Kidney capillary endothelial cell (primary cell): ENCODE results near the gene TNNI3.
A peak's percentile ranks its signal among the peaks of the same experiment; 100 is the strongest.
"Not testable (repeated sequence)": the region's sequence is repeated elsewhere in the genome, so short reads cannot be mapped to it uniquely, and the experiment has no call there.

Experiments
- DNase-seq: peaks from one replicate; pipeline ENCODE4 v3.0.0-alpha.2; 2018; ENCODE audit warnings: low spot score

Gene TNNI3

GRCh38 chr19:55157064-55157908 is at the start of gene TNNI3:
Gene TNNI3 (minus strand): TSS chr19:55157732. CDS start chr19:55157589, 143 bp downstream.
- no peak for DNase-seq

- DNase-seq: peak; percentile 73
These were observed 49.4 kb upstream of the TNNI3 start for GRCh38 chr19:55206664-55207500.

GRCh38 chr19:55202199-55202598 is 44.7 kb upstream of the TNNI3 start:
- not testable (repeated sequence) for DNase-seq

- DNase-seq: no peak
These were observed 42.2 kb upstream of the TNNI3 start for GRCh38 chr19:55199620-55200204.

DNA sequence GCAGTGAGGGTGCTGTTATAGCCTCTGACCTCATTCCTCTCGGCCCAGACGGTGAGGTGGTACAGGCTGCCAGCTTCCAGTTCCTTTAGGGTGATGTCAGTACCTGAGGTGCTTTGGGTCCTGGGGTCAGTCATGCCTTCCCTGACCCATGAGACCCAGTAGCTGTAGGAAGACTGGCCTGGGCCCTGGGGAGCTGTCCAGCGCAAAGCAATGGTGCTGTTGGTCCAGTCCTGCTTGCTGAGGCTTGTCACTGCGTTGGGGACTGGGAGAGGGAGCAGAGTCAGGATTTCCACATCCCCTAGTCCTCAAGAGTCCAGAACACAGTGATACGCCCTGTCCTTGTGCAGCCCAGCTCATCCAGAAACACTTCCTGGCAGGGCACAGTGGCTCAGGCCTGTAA is 41.1 kb upstream of the TNNI3 start:
- no peak for DNase-seq

GRCh38 chr19:55197528-55197927 is 40.0 kb upstream of the TNNI3 start:
- DNase-seq: no peak

DNA sequence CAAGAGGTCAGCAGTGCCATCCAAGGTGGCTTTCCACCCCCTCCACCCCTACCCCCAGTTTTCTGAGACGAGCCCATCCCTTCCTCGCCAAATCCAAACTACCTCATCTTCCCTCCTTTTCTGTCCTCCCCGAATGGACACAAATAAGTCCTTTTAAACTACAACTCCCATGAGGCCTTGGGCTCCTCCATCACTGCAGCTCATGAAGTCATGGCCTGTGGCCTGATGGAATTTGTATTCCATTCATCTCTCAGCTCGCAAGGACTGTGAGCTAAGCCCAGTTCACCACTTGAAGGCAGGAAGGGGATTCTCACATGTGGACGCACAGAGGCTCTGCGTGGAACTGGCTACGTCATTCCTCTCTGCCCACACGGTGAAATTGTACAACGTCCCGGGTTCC is 39.3 kb upstream of the TNNI3 start:
- DNase-seq: no peak

- no peak for DNase-seq
These were observed 35.9 kb upstream of the TNNI3 start for GRCh38 chr19:55193481-55193880.

DNA sequence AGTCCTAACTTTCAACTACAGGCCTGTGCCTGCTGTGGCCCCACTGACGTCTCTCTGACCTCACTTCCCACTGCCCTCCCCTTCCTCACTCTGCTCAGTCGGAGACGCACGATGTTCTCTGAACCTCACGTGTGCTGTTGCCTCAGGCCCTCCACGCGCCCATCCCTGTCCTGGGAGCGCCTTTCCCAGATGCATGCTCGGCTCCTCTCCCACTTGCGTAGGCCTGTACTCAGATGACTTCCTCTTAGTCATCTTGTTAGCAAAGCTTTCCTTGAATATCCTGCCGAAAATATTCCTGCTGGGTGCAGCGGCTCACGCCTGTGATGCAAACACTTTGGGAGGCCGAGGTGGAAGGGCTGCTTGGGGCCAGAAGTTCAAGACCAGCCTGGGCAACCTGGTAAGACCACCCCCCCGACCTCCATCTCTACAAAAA is 31.9 kb upstream of the TNNI3 start:
- DNase-seq: peak; percentile 92

DNA sequence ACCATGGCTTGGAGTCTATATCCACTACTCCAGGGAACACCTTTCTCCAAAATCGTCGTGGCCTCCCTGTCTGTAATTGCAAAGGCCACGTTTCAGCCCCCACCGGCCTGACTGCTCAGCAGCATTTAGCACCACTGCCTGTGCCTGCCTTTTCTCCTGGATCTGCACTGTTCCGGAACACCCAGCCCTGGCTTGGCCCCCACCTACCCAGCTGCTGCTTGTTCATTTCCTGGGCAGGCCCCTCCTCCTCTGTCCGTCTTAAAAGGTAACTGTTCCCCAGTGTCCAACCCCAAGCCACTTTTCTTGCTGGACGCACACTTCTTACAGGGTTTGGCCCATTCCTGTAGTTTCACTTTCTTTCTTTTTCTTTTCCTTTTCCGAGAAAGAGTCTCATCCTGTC is 31.1 kb upstream of the TNNI3 start:
- no peak for DNase-seq

DNA sequence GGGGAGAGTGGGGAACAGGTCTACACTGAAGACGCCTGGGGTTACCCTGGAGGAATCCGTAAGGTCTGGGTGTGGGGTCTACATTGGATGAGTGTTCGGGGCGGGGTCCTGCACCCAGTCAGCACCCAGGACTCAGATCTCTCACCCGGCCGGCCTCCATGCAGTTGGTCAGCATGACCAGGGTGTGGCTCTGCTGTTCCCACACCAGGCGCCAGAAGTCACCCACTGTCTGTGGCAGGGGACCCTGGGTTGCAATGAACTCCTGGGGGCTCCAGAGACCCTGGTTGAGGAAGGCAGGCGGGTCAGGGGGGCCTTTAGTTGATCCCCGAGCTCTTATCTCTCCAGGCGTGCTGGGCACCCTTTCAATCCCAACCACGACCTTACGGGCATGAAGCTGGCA is 28.5 kb upstream of the TNNI3 start:
- DNase-seq: no peak

- DNase-seq: no peak
These were observed 24.2 kb upstream of the TNNI3 start for GRCh38 chr19:55181740-55182139.

- no peak for DNase-seq
These were observed 22.3 kb upstream of the TNNI3 start, which contains the start of gene SYT5 for GRCh38 chr19:55179606-55180484. Gene SYT5 (minus strand): TSS chr19:55180289. CDS start chr19:55179041, 1,248 bp downstream.

- peak; percentile 62 for DNase-seq
These were observed 21.5 kb upstream of the TNNI3 start for GRCh38 chr19:55178781-55179599.

DNA sequence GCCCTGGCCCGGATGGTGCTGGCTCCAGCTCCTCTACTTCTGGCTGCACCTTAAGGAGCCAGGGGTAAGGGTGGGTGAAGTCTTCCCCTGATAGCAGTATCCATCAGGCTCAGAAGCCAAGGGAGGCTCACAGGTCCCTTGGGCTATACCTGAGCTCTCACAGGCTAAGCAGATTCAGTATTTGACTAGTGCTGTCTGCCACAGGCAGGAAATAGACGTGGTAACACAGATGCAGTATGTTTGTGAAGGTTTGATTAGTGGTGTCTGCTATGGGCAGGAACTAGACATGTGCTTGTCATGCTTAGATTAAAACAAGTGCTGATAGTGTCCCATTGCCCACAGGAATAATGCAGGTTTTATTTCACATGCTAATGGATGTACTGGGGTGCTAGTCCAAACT is 18.5 kb upstream of the TNNI3 start:
- no peak for DNase-seq

GRCh38 chr19:55175117-55175867 is 17.8 kb upstream of the TNNI3 start:
- DNase-seq: no peak

DNA sequence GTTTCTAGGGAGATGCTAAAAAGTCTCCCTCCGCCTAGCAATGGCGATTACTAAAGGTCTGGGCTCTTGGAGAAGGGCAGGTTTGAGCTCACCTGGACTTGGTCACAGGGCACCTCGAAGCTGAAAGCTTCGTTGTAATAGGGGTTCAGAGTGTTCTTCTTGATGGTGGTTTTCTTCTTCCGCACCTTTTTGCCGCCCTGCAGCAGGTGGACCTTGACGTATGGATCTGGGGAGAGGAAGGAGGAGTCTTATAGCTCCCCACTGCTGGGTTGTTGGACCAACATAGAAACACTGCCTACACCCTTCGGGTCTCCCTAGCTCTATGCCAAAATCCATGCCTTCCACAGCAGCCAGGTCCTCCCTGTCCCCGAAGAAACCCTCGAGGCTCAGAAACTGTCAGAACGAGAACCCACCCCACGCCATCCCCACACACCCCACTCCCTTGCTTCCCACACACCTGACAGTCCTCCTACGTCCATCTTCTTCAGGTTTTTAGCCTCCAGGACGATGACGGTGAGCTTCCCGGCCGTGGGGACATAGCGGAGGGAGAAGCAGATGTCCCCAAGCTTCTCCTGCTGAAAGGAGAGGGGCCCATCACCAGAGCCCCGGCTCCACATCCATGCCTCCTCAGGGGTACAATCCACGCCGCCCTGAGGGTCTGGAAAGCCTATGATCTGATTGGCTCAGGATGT is 17.0 kb upstream of the TNNI3 start:
- DNase-seq: no peak

GRCh38 chr19:55173714-55174409 is 16.3 kb upstream of the TNNI3 start:
- peak; percentile 72 for DNase-seq
